OCI-LY7 (cell line): ENCODE results near the gene BBS5. TPM values are rescaled to one million over a fixed set of nuclear protein-coding genes. Genes with fewer than 3 reads are reported as not detected.

Experiments
- BruUV-seq: library from RNA; stranded (reverse); fragments of 400-500 nt; replicated peaks from 2 replicates; lab custom pipeline; 2021; lab: Mats Ljungman, UMichigan
- CTCF ChIA-PET: fragments of 300-600 bp; sonication (Branson Sonifier 250); formaldehyde crosslinking; loops from one replicate; lab custom pipeline; 2022; ENCODE audit warnings: antibody characterized with exemption; ENCODE audit not compliant: unreplicated experiment; lab: Charles Lee
- POLR2A ChIA-PET: fragments of 300-600 bp; sonication (Branson Sonifier 250); formaldehyde crosslinking; loops from one replicate; lab custom pipeline; 2022; ENCODE audit warnings: antibody characterized with exemption; lab: Charles Lee
- DNase-seq: peaks from one replicate; pipeline ENCODE4 v3.0.0-alpha.2; 2015; ENCODE audit warnings: low spot score
- H2AFZ ChIP-seq: fragments of 200-600 bp; sonication (generic), shearing (Covaris generic); 2 replicates; pipeline ENCODE4 v1.6.1; 2014; ENCODE audit warnings: mild to moderate bottlenecking, antibody characterized with exemption, low read length, moderate library complexity
- H3K27ac ChIP-seq: fragments of 200-600 bp; sonication (generic); 2 replicates; pipeline ENCODE4 v1.5.1; 2014; ENCODE audit warnings: mixed run types, low read depth, mild to moderate bottlenecking, moderate library complexity, low read length, inconsistent platforms; ENCODE audit not compliant: poor library complexity, severe bottlenecking
- H3K36me3 ChIP-seq: fragments of 200-600 bp; sonication (generic); 2 replicates; pipeline ENCODE4 v1.6.1; 2014; ENCODE audit warnings: mild to moderate bottlenecking, antibody characterized with exemption, low read length, moderate library complexity, mixed read lengths; ENCODE audit not compliant: insufficient read depth
- H3K4me1 ChIP-seq: fragments of 200-600 bp; sonication (generic); 2 replicates; pipeline ENCODE4 v1.5.1; 2014; ENCODE audit warnings: mild to moderate bottlenecking, low read length; ENCODE audit not compliant: insufficient read depth, poor library complexity, severe bottlenecking
- H3K4me2 ChIP-seq: fragments of 200-600 bp; sonication (generic); 2 replicates; pipeline ENCODE4 v1.6.1; 2014; ENCODE audit warnings: mild to moderate bottlenecking, low read length
- H3K4me3 ChIP-seq: fragments of 200-600 bp; sonication (generic); 2 replicates; pipeline ENCODE4 v1.5.1; 2014; ENCODE audit warnings: mild to moderate bottlenecking, low read depth, low read length; ENCODE audit not compliant: poor library complexity, severe bottlenecking
- H3K79me2 ChIP-seq: fragments of 200-600 bp; sonication (generic); 2 replicates; pipeline ENCODE4 v1.6.1; 2016; ENCODE audit warnings: low read depth, mild to moderate bottlenecking, low read length, moderate library complexity, mixed read lengths; ENCODE audit not compliant: insufficient read depth
- H3K9me2 ChIP-seq: fragments of 200-600 bp; sonication (generic); 2 replicates; pipeline ENCODE4 v1.6.1; 2016; ENCODE audit warnings: mild to moderate bottlenecking, low read length, mixed read lengths; ENCODE audit not compliant: insufficient read depth
- H3K9me3 ChIP-seq: fragments of 200-600 bp; sonication (generic); 2 replicates; pipeline ENCODE4 v1.6.1; 2014; ENCODE audit warnings: mild to moderate bottlenecking, mixed run types, low read length, mixed read lengths
- H4K20me1 ChIP-seq: fragments of 200-600 bp; sonication (generic); 2 replicates; pipeline ENCODE4 v1.6.1; 2014; ENCODE audit warnings: mild to moderate bottlenecking, antibody characterized with exemption, low read length, moderate library complexity, mixed read lengths; ENCODE audit not compliant: insufficient read depth
- EZH2phosphoT487 ChIP-seq: fragments of 200-600 bp; sonication (generic); IDR thresholded peaks from 2 replicates; pipeline ENCODE4 v1.6.1; 2018; ENCODE audit warnings: low read depth, borderline replicate concordance, mild to moderate bottlenecking, mixed run types, antibody characterized with exemption, low read length, moderate library complexity, mixed read lengths
- intact Hi-C: fragments of 100-400 bp; cut with micrococcal nuclease; formaldehyde crosslinking; loops from one replicate; pipeline ENCODE4 v1.10.0; 2022; ENCODE audit not compliant: unreplicated experiment
- total RNA-seq, 2 experiments: library from RNA; depleted of rRNA in 1 of 2; stranded (reverse); fragments of >200 nt in 1 of 2; shearing (Covaris generic) in 1 of 2; gene quantifications; 2 replicates each; pipeline ENCODE4 v1.2.3, GENCODE V29; 2014 to 2022
- TF ChIP-seq, protein P1 (sequence below): fragments of 200-600 bp; sonication (generic); conservative IDR thresholded peaks from 2 replicates; pipeline ENCODE4 v1.5.1; 2014; ENCODE audit warnings: mild to moderate bottlenecking, antibody characterized with exemption, low read length, moderate library complexity, mixed read lengths

The BBS5 gene
- total RNA-seq, 2 experiments from 2014 or later: 0.11 to 0.13 TPM

DNA sequence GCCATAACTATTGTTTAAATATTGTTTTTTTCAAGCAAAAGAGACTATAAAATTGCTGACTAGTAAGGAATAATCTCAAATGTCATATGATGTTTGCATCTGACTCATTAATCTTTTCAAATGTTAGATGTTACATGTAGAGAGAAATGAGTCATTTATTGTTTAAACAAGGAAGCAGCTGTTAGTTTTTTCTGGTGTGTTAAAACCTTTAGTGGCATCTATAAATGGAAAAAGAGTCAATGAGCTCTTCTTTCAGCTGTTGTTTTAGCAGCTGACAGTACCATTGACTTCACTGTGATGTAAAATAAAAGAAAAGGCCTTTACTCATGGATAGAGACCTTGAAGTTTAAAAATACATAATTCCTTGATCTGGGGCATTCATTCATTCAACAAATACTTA is 28.4 kb downstream of the BBS5 start:
- TF ChIP-seq EZH2phosphoT487: no peak
- Histone ChIP-seq H3K4me1 (no peaks in the 10 kb centered on the region), H3K9me2 (no peaks in the 10 kb centered on the region), H3K9me3 (no peaks in the 10 kb centered on the region), H3K27ac (no peak overlapping the region), H4K20me1 (no peaks in the 10 kb centered on the region), H3K79me2 (no peaks in the 10 kb centered on the region), H2AFZ (no peak overlapping the region), H3K36me3 (no peaks in the 10 kb centered on the region), H3K4me2 (no peak overlapping the region), H3K4me3 (no peak overlapping the region)
- DNase-seq: no peak
- POLR2A ChIA-PET: no interaction called here
- BruUV-seq: no TSS peak
- intact Hi-C loops: no loop called here
- CTCF ChIA-PET: interaction anchor here (0.5 kb wide), 1 partner anchor 56 kb away, joined by 4 read pairs; no protein-coding TSS in a partner anchor

DNA sequence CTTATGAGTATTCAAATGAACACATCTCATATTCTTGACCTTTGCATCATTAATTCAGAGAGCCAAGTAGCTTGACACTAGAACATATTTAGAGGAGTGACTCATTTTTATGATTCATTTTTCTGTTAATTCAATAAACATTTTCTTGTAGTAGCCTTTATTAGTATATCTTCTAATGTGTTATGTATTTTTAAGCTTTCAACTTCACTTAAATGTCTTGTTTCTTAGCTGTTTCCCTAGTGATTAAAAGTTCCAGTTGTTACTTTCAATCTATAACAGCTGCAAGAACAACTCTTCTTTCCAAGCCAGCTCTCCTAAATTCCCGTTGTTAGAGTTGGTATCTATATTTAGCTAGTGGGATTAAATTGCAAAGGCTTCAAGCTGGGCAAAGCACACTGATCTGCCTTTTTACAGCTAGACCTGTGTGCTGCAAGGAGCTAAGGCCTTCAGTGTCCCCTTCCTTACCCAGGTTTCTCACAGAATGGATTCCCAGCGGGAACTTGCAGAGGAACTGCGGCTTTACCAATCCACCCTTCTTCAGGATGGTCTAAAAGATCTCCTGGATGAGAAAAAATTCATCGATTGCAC is 30.1 kb downstream of the BBS5 start, which contains the start of gene KLHL41:
KLHL41 (plus strand) TSS at position 405 of the 588 bp plus-strand sequence; CDS start at position 482, 77 bp downstream.
- TF ChIP-seq EZH2phosphoT487: no peak
- TF ChIP-seq, protein P1, sequence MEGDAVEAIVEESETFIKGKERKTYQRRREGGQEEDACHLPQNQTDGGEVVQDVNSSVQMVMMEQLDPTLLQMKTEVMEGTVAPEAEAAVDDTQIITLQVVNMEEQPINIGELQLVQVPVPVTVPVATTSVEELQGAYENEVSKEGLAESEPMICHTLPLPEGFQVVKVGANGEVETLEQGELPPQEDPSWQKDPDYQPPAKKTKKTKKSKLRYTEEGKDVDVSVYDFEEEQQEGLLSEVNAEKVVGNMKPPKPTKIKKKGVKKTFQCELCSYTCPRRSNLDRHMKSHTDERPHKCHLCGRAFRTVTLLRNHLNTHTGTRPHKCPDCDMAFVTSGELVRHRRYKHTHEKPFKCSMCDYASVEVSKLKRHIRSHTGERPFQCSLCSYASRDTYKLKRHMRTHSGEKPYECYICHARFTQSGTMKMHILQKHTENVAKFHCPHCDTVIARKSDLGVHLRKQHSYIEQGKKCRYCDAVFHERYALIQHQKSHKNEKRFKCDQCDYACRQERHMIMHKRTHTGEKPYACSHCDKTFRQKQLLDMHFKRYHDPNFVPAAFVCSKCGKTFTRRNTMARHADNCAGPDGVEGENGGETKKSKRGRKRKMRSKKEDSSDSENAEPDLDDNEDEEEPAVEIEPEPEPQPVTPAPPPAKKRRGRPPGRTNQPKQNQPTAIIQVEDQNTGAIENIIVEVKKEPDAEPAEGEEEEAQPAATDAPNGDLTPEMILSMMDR: no peak
- POLR2A ChIA-PET: interaction anchor here (0.6 to 1.2 kb wide), 2 partner anchors 12 to 20 kb away, joined by 3 read pairs; no protein-coding TSS in a partner anchor
- Histone ChIP-seq H4K20me1 (no peaks in the 10 kb centered on the region), H3K4me1 (no peaks in the 10 kb centered on the region), H3K9me3 (no peaks in the 10 kb centered on the region), H3K4me3 (no peak within 1 kb of the TSS), H3K9me2 (no peaks in the 10 kb centered on the region), H3K79me2 (no peaks in the 10 kb centered on the region), H3K27ac (no peak within 1 kb of the TSS), H3K36me3 (no peaks in the 10 kb centered on the region), H3K4me2 (no peak within 1 kb of the TSS), H2AFZ (no peak within 1 kb of the TSS)
- BruUV-seq: no TSS peak
- CTCF ChIA-PET: no interaction called here
- no peak for DNase-seq
- intact Hi-C loops: no loop called here

DNA sequence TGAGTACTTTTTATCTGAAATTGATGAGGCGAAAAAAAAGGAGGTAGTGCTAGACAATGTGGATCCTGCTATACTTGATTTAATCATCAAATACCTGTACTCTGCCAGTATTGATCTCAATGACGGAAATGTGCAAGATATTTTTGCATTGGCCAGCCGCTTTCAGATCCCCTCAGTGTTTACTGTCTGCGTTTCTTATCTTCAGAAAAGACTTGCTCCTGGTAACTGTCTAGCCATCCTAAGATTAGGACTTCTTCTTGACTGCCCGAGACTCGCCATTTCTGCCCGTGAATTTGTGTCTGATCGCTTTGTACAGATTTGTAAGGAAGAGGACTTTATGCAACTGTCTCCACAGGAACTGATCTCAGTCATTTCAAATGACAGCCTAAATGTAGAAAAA is 30.7 kb downstream of the BBS5 start:
- intact Hi-C loops: no loop called here
- no peak overlapping the region for H3K4me2 ChIP-seq
- BruUV-seq: no TSS peak
- H3K79me2 ChIP-seq: no peaks in the 10 kb centered on the region
- H3K27ac ChIP-seq: no peak overlapping the region
- no peaks in the 10 kb centered on the region for H3K36me3 ChIP-seq
- DNase-seq: no peak
- no peak overlapping the region for H2AFZ ChIP-seq
- ChIA-PET POLR2A (interaction anchor here (1.2 kb wide), 1 partner anchor 11 kb away, joined by 3 read pairs; no protein-coding TSS in a partner anchor), CTCF (no interaction called here)
- no peaks in the 10 kb centered on the region for H3K4me1 ChIP-seq
- no peaks in the 10 kb centered on the region for H4K20me1 ChIP-seq
- no peaks in the 10 kb centered on the region for H3K9me2 ChIP-seq
- H3K4me3 ChIP-seq: no peak overlapping the region
- H3K9me3 ChIP-seq: no peaks in the 10 kb centered on the region
- TF ChIP-seq, protein P1: no peak
